ENCODE measurements around the gene PTPN21. TPM values are rescaled to one million over a fixed set of nuclear protein-coding genes. Genes with fewer than 3 reads are reported as not detected.

The PTPN21 gene
- total and polyA plus RNA-seq, 9 of the 15 experiments (the other 6 are each of a cell fraction or from before 2014, with no cell fraction given): 0.06 to 1.9 (median 0.94) TPM

DNA sequence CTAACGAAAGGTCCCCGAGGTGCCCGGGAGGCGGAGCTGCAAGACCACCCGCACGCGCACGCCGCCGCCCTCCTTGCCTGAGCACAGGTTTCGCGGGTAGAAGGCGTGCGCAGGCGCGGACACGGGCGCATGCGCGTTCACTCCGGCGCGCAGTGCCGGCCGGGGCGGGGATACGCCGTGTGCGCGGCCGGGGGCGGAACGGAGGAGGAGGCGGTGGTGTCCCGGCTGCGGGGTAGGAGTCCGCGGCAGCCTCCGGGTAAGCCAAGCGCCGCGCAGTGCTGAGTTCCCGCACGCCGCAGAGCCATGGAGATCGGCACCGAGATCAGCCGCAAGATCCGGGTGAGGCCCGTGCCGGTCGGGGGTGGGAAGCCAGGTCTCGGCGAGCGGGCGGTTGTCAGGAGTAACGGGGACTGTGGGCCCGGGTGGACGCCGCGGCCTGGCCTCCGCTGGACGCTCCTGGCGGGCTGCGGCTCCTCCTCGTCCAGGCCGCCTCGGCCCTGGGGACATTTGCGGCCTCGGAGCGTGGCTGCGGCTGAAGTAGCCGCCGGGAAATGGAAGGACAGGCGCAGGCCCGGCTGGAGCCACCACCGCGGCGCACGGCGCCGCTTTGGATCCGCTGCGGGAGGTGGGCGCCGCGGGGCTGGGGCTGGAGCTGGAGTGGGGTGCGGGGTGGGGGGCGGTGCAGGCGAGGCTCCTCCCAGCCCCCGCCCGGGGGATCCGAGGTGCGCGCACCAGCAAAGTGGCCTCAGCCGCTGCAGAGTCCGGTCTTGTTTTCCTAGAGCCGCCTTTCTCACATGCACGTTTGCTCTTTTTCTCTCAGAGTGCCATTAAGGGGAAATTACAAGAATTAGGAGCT is 8.3 kb upstream of the PTPN21 start, which contains the start of gene ZC3H14 (continued):
- TF ChIP-seq, protein P1, sequence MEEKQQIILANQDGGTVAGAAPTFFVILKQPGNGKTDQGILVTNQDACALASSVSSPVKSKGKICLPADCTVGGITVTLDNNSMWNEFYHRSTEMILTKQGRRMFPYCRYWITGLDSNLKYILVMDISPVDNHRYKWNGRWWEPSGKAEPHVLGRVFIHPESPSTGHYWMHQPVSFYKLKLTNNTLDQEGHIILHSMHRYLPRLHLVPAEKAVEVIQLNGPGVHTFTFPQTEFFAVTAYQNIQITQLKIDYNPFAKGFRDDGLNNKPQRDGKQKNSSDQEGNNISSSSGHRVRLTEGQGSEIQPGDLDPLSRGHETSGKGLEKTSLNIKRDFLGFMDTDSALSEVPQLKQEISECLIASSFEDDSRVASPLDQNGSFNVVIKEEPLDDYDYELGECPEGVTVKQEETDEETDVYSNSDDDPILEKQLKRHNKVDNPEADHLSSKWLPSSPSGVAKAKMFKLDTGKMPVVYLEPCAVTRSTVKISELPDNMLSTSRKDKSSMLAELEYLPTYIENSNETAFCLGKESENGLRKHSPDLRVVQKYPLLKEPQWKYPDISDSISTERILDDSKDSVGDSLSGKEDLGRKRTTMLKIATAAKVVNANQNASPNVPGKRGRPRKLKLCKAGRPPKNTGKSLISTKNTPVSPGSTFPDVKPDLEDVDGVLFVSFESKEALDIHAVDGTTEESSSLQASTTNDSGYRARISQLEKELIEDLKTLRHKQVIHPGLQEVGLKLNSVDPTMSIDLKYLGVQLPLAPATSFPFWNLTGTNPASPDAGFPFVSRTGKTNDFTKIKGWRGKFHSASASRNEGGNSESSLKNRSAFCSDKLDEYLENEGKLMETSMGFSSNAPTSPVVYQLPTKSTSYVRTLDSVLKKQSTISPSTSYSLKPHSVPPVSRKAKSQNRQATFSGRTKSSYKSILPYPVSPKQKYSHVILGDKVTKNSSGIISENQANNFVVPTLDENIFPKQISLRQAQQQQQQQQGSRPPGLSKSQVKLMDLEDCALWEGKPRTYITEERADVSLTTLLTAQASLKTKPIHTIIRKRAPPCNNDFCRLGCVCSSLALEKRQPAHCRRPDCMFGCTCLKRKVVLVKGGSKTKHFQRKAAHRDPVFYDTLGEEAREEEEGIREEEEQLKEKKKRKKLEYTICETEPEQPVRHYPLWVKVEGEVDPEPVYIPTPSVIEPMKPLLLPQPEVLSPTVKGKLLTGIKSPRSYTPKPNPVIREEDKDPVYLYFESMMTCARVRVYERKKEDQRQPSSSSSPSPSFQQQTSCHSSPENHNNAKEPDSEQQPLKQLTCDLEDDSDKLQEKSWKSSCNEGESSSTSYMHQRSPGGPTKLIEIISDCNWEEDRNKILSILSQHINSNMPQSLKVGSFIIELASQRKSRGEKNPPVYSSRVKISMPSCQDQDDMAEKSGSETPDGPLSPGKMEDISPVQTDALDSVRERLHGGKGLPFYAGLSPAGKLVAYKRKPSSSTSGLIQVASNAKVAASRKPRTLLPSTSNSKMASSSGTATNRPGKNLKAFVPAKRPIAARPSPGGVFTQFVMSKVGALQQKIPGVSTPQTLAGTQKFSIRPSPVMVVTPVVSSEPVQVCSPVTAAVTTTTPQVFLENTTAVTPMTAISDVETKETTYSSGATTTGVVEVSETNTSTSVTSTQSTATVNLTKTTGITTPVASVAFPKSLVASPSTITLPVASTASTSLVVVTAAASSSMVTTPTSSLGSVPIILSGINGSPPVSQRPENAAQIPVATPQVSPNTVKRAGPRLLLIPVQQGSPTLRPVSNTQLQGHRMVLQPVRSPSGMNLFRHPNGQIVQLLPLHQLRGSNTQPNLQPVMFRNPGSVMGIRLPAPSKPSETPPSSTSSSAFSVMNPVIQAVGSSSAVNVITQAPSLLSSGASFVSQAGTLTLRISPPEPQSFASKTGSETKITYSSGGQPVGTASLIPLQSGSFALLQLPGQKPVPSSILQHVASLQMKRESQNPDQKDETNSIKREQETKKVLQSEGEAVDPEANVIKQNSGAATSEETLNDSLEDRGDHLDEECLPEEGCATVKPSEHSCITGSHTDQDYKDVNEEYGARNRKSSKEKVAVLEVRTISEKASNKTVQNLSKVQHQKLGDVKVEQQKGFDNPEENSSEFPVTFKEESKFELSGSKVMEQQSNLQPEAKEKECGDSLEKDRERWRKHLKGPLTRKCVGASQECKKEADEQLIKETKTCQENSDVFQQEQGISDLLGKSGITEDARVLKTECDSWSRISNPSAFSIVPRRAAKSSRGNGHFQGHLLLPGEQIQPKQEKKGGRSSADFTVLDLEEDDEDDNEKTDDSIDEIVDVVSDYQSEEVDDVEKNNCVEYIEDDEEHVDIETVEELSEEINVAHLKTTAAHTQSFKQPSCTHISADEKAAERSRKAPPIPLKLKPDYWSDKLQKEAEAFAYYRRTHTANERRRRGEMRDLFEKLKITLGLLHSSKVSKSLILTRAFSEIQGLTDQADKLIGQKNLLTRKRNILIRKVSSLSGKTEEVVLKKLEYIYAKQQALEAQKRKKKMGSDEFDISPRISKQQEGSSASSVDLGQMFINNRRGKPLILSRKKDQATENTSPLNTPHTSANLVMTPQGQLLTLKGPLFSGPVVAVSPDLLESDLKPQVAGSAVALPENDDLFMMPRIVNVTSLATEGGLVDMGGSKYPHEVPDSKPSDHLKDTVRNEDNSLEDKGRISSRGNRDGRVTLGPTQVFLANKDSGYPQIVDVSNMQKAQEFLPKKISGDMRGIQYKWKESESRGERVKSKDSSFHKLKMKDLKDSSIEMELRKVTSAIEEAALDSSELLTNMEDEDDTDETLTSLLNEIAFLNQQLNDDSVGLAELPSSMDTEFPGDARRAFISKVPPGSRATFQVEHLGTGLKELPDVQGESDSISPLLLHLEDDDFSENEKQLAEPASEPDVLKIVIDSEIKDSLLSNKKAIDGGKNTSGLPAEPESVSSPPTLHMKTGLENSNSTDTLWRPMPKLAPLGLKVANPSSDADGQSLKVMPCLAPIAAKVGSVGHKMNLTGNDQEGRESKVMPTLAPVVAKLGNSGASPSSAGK (IDR thresholded peaks at IDR 0.05): no peak
- TF ChIP-seq, protein P2, sequence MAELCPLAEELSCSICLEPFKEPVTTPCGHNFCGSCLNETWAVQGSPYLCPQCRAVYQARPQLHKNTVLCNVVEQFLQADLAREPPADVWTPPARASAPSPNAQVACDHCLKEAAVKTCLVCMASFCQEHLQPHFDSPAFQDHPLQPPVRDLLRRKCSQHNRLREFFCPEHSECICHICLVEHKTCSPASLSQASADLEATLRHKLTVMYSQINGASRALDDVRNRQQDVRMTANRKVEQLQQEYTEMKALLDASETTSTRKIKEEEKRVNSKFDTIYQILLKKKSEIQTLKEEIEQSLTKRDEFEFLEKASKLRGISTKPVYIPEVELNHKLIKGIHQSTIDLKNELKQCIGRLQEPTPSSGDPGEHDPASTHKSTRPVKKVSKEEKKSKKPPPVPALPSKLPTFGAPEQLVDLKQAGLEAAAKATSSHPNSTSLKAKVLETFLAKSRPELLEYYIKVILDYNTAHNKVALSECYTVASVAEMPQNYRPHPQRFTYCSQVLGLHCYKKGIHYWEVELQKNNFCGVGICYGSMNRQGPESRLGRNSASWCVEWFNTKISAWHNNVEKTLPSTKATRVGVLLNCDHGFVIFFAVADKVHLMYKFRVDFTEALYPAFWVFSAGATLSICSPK (IDR thresholded peaks at IDR 0.05; ENCODE audit: borderline replicate concordance): no peak
- TF ChIP-seq DDX20 (tag; IDR thresholded peaks at IDR 0.05; ENCODE audit: low read depth) (no peak), TCFL5 (CRISPR knock-in tag; conservative IDR thresholded peaks at IDR 0.05) (no peak), GABPA (tag; conservative IDR thresholded peaks at IDR 0.05; ENCODE audit: low read depth) (0 out of 2 replicates have a peak, but pooled peaks have one; percentile 13), KDM1A (IDR thresholded peaks at IDR 0.05) (peak in 1 of 2 experiments; percentile 55; a peak in 1 of 4 replicates), NR2F6 (CRISPR knock-in tag; IDR thresholded peaks at IDR 0.05) (no peak), ZNF224 (CRISPR knock-in tag; IDR thresholded peaks at IDR 0.05) (no peak), FOXJ3 (CRISPR knock-in tag; IDR thresholded peaks at IDR 0.05) (no peak)
- TF ChIP-seq, protein P3, sequence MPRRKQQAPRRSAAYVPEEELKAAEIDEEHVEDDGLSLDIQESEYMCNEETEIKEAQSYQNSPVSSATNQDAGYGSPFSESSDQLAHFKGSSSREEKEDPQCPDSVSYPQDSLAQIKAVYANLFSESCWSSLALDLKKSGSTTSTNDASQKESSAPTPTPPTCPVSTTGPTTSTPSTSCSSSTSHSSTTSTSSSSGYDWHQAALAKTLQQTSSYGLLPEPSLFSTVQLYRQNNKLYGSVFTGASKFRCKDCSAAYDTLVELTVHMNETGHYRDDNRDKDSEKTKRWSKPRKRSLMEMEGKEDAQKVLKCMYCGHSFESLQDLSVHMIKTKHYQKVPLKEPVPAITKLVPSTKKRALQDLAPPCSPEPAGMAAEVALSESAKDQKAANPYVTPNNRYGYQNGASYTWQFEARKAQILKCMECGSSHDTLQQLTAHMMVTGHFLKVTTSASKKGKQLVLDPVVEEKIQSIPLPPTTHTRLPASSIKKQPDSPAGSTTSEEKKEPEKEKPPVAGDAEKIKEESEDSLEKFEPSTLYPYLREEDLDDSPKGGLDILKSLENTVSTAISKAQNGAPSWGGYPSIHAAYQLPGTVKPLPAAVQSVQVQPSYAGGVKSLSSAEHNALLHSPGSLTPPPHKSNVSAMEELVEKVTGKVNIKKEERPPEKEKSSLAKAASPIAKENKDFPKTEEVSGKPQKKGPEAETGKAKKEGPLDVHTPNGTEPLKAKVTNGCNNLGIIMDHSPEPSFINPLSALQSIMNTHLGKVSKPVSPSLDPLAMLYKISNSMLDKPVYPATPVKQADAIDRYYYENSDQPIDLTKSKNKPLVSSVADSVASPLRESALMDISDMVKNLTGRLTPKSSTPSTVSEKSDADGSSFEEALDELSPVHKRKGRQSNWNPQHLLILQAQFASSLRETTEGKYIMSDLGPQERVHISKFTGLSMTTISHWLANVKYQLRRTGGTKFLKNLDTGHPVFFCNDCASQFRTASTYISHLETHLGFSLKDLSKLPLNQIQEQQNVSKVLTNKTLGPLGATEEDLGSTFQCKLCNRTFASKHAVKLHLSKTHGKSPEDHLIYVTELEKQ (CRISPR knock-in tag; IDR thresholded peaks at IDR 0.05): no peak
